Colonic mucosa (tissue), 4 donors: ENCODE measurements around the gene PTGR2. TPM values are rescaled to one million over a fixed set of nuclear protein-coding genes. Genes with fewer than 3 reads are reported as not detected.
A peak's percentile ranks its signal among the peaks of the same experiment; 100 is the strongest.

Experiments
- DNase-seq: peaks from one replicate; pipeline ENCODE4 v3.0.0-alpha.2; 2020
- H3K27ac ChIP-seq: fragments of 200-600 bp; one replicate; pipeline ENCODE4 v1.8.0; 2021
- H3K27me3 ChIP-seq: fragments of 200-600 bp; one replicate; pipeline ENCODE4 v1.8.0; 2021
- H3K36me3 ChIP-seq: fragments of 200-600 bp; one replicate; pipeline ENCODE4 v1.8.0; 2021
- H3K4me1 ChIP-seq: fragments of 200-600 bp; one replicate; pipeline ENCODE4 v1.8.0; 2021; ENCODE audit warnings: mild to moderate bottlenecking
- H3K4me3 ChIP-seq: fragments of 200-600 bp; one replicate; pipeline ENCODE4 v1.8.0; 2021
- H3K9ac ChIP-seq, 2 donors: one replicate each; pipeline ENCODE4 v1.7.0; 2013; ENCODE audit warnings: control low read depth in 2 of 2, low read depth in 2 of 2, low read length in 2 of 2
- H3K9me3 ChIP-seq: fragments of 200-600 bp; one replicate; pipeline ENCODE4 v1.8.0; 2021
- intact Hi-C: fragments of 100-400 bp; cut with DNase I; formaldehyde crosslinking; loops from one replicate; pipeline ENCODE4 v1.14.1; 2022
- total RNA-seq, 2 donors: library from RNA; stranded (reverse); fragmentation: NEBNext Ultra II Directional in 1 of 2; extraction: Animal tissue kit (Norgen Biotek cat#: 25700) in 1 of 2; gene quantifications; one replicate each; pipeline ENCODE4 v1.2.1, GENCODE V29; 2021
- TF ChIP-seq, protein P1 (sequence below): fragments of 200-600 bp; IDR thresholded peaks from one replicate; pipeline ENCODE4 v1.8.0; 2022; ENCODE audit warnings: antibody characterized with exemption, mild to moderate bottlenecking
- donor health status: healthy.
- donor health status: DM: no; HTN: no; CAD: no.
- donor health status: DM: no; HTN: no; CAD: no.

Gene PTGR2
- total RNA-seq, 2 donors from 2014 or later: 8.8 to 20.9 TPM

DNA sequence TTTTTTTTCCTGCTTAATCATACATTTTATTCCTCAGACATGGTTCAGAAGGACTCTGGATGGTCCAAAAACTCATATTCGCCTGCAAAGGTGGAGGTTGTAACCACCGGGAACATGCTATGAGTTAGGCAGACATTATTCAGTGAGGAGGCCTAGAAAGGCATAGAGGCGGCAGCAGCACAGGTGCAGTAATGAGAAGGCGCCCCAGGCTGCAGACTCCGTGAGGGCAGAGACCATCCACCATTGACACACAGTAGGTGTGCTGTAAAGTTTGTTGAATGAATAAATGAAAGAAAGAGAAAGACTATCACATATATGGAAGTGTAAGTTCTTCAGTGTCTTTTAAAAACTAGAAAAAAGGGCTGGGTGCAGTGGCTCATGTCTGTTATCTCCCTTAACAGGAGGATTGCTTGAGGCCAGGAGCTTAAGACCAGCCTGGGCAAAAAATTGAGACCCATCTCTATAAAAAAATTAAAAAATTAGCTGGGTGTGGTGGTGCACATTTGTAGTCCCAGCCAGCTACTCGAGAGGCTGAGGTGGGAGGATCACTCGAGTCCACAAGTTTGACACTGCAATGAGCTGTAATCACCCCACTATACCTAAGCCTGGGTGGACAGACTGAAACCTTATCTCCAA lies 34.5 kb upstream of the PTGR2 start:
- Histone ChIP-seq H3K4me1 (no peaks in the 10 kb centered on the region), H3K27ac (no peak overlapping the region), H3K4me3 (no peak overlapping the region), H3K36me3 (no peaks in the 10 kb centered on the region), H3K9me3 (no peaks in the 10 kb centered on the region), H3K27me3 (no peaks in the 10 kb centered on the region), H3K9ac (no peak overlapping the region)
- DNase-seq: no peak
- TF ChIP-seq, protein P1, sequence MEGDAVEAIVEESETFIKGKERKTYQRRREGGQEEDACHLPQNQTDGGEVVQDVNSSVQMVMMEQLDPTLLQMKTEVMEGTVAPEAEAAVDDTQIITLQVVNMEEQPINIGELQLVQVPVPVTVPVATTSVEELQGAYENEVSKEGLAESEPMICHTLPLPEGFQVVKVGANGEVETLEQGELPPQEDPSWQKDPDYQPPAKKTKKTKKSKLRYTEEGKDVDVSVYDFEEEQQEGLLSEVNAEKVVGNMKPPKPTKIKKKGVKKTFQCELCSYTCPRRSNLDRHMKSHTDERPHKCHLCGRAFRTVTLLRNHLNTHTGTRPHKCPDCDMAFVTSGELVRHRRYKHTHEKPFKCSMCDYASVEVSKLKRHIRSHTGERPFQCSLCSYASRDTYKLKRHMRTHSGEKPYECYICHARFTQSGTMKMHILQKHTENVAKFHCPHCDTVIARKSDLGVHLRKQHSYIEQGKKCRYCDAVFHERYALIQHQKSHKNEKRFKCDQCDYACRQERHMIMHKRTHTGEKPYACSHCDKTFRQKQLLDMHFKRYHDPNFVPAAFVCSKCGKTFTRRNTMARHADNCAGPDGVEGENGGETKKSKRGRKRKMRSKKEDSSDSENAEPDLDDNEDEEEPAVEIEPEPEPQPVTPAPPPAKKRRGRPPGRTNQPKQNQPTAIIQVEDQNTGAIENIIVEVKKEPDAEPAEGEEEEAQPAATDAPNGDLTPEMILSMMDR: no peak
- intact Hi-C loops: no loop called here

DNA sequence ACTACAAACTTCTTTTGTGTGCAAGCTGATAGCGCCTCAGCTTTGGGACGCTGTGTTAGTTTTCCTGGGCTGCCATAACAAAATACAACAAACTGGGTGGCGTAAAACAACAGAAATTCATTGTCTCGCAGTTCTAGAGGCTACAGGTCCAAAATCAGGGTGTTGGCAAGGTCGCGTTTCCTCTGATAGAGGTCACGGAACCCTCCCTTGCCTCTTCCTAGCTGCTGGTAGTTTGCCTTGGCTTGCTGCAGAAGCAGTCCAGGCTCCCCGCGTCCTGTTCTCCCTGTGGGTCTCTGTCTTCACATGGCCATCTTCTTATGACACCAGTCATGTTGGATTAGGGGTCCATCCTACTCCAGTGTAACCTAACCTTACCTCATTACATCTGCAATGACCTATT lies 32.8 kb upstream of the PTGR2 start:
- no peak for DNase-seq
- intact Hi-C loops: no loop called here

DNA sequence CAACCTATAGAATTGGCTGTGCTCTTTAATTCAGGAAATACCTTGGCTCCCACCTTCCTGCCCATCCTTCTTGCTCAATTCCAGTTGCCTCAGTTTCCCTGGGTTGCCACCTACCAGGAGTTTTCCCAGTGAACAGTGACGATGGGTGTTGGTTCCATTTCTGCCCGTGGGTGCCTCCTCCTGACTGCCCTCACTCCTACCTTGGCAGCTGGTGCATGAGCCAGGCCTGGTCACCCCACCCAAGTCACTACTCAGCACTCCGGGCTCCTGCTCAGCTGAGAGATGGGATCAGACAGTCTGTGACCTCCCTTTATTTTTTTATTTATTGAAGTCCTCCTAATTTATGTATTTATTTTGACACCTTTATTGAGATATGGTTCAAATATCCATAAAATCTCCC lies 31.0 kb upstream of the PTGR2 start:
- intact Hi-C loops: no loop called here

More for the DNA sequence above, 32.8 kb upstream of the PTGR2 start:
- TF ChIP-seq, protein P1: no peak
- H3K4me3 ChIP-seq: no peak overlapping the region
- H3K27me3 ChIP-seq: no peaks in the 10 kb centered on the region
- H3K4me1 ChIP-seq: no peaks in the 10 kb centered on the region
- H3K9ac ChIP-seq: no peak overlapping the region
- no peaks in the 10 kb centered on the region for H3K9me3 ChIP-seq
- no peaks in the 10 kb centered on the region for H3K36me3 ChIP-seq
- no peak overlapping the region for H3K27ac ChIP-seq

DNA sequence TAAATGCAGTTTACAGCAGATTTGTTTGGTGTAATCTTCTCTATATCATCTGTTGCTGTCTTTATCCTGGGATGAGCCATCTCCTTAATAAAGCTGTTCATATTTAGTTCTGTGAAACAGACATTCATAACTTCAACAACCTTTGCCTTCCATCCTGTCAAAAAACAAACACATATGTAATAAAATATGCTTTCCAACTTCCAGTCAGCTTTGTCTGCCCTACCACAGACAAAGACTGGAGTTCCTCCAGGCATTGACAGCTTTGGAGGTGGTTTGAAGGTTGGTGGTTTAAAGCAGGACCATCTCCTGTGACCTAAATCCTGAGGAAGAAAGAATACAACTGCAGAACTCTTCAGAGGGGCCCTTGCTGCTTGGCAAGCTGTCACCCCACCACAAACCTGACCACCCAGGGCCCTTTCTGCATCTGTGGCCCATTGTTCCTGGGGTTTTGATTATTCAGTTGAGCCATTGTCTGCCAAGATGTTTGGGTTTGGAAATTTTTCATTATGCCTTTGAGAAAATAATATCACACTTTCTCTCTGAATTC lies 28.2 kb upstream of the PTGR2 start:
- H3K9me3 ChIP-seq: no peaks in the 10 kb centered on the region
- H3K4me1 ChIP-seq: no peaks in the 10 kb centered on the region
- TF ChIP-seq, protein P1: no peak
- no peak overlapping the region for H3K4me3 ChIP-seq
- no peaks in the 10 kb centered on the region for H3K36me3 ChIP-seq
- H3K27me3 ChIP-seq: no peaks in the 10 kb centered on the region
- H3K27ac ChIP-seq: peak overlapping the region; percentile 24
- DNase-seq: no peak
- H3K9ac ChIP-seq: no peak overlapping the region
- intact Hi-C loops: no loop called here

More for the DNA sequence above, 31.0 kb upstream of the PTGR2 start:
- no peaks in the 10 kb centered on the region for H3K36me3 ChIP-seq
- H3K27ac ChIP-seq: no peak overlapping the region
- TF ChIP-seq, protein P1: no peak
- H3K9ac ChIP-seq: no peak overlapping the region
- DNase-seq: no peak
- H3K9me3 ChIP-seq: no peaks in the 10 kb centered on the region
- no peak overlapping the region for H3K4me3 ChIP-seq
- H3K27me3 ChIP-seq: no peaks in the 10 kb centered on the region
- H3K4me1 ChIP-seq: no peaks in the 10 kb centered on the region

DNA sequence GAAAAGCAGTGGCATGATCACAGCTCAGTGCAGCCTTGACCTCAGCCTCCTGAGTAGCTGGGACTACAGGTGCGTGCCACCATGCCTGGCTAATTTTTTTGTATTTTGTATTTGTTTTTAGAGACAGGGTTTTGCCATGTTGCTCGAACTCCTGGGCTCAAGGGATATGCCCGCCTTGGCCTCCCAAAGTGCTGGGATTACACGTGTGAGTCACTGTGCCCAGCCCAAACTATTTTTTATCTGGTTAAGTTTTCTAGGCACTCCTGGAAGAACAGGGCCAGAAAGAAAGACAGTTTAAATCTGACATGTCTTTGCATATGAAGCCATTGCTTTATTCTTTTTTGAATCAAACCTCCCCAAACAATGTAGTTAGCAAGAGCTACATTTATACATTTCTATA lies 27.5 kb upstream of the PTGR2 start:
- intact Hi-C loops: loop anchor here (2.0 kb wide), 1 partner anchor 95 kb away; no protein-coding TSS in a partner anchor

More for the DNA sequence above, 27.5 kb upstream of the PTGR2 start:
- no peaks in the 10 kb centered on the region for H3K36me3 ChIP-seq
- no peak overlapping the region for H3K9ac ChIP-seq
- H3K27me3 ChIP-seq: no peaks in the 10 kb centered on the region
- DNase-seq: no peak
- no peaks in the 10 kb centered on the region for H3K9me3 ChIP-seq
- H3K27ac ChIP-seq: no peak overlapping the region
- no peaks in the 10 kb centered on the region for H3K4me1 ChIP-seq
- TF ChIP-seq, protein P1: no peak
- no peak overlapping the region for H3K4me3 ChIP-seq
